Activated CD8-positive, alpha-beta memory T cell treated with anti-CD3 and anti-CD28 coated beads, Interleukin-2, amount 10 ng/mL, durations not matched to agents 7 days and 5 days (primary cell): ENCODE data around the gene CUBN. TPM values are rescaled to one million over a fixed set of nuclear protein-coding genes. Genes with fewer than 3 reads are reported as not detected.

ENCODE experiments used
- ATAC-seq: fragments of 150-1000 bp; cut with Tn5 transposase; one replicate; pipeline ENCODE4 v1.10.0; 2021; ENCODE audit warnings: moderate library complexity
- CTCF ChIA-PET: fragments of 350-600 bp; sonication (Branson Sonifier 250); formaldehyde crosslinking; loops from one replicate; lab custom pipeline; 2021; ENCODE audit warnings: antibody characterized with exemption; lab: Charles Lee
- DNase-seq: peaks from one replicate; pipeline ENCODE4 v3.0.0-alpha.2; 2020
- H3K27ac Mint-ChIP-seq: one replicate; pipeline ENCODE4 v1.8.0; 2021; ENCODE audit warnings: mild to moderate bottlenecking, mixed read lengths
- H3K27me3 Mint-ChIP-seq: one replicate; pipeline ENCODE4 v1.8.0; 2021; ENCODE audit warnings: mixed read lengths
- H3K36me3 Mint-ChIP-seq: one replicate; pipeline ENCODE4 v1.8.0; 2021; ENCODE audit warnings: mild to moderate bottlenecking, mixed read lengths
- H3K4me1 Mint-ChIP-seq: one replicate; pipeline ENCODE4 v1.8.0; 2021; ENCODE audit warnings: mixed read lengths
- H3K4me3 Mint-ChIP-seq: one replicate; pipeline ENCODE4 v1.8.0; 2021; ENCODE audit warnings: mild to moderate bottlenecking, moderate library complexity, mixed read lengths
- H3K9me3 Mint-ChIP-seq: one replicate; pipeline ENCODE4 v1.8.0; 2022; ENCODE audit warnings: low read depth, mixed read lengths
- total RNA-seq, 2 experiments: library from RNA; stranded (reverse); gene quantifications; one replicate each; pipeline ENCODE4 v1.2.3, GENCODE V29; 2021

CUBN gene
- total RNA-seq, 2 experiments from 2014 or later, result 0.56 to 1.1 TPM

DNA sequence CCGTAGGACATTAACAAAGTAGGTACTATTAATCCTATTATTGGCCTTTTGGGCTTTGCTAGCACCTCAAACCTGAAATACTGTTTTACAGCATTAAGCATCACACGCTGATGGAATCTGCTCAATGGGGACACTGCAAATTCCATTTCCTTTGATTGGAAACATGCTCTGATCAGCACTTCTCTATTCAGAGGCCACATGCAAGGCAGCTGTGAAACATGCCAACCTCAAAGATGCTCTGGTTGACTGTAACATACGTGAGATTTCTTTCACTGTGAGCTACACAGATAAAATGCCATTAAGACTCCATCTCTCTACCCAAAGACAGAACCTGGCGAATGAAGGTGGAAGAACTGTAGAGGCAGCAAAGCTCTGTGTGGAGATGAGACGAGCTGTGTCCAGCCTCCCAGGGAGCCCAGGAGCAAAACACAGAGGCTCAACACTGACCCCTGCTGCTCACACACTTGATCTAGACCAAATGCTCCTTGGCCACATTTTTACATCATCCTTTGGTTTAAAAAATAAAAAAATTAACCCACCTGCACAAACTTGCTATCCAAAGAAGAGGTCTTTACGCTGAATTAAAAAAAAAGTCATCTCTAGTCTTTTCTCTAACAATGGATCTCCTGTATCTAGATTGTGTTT, 320.4 kb downstream of the CUBN start:
- Mint-ChIP-seq H3K27ac (no peak overlapping the region), H3K4me3 (no peak overlapping the region), H3K9me3 (peaks cover 2% of the 10 kb centered on the region), H3K36me3 (peaks cover 19% of the 10 kb centered on the region), H3K4me1 (peaks cover 11% of the 10 kb centered on the region), H3K27me3 (no peaks in the 10 kb centered on the region)
- ATAC-seq, result peak; percentile 72
- CTCF ChIA-PET, result interaction anchor here (0.9 to 1.2 kb wide), 2 partner anchors 907 to 930 kb away, joined by 3 to 5 read pairs; no protein-coding TSS in a partner anchor
- DNase-seq, result peak; percentile 68

DNA sequence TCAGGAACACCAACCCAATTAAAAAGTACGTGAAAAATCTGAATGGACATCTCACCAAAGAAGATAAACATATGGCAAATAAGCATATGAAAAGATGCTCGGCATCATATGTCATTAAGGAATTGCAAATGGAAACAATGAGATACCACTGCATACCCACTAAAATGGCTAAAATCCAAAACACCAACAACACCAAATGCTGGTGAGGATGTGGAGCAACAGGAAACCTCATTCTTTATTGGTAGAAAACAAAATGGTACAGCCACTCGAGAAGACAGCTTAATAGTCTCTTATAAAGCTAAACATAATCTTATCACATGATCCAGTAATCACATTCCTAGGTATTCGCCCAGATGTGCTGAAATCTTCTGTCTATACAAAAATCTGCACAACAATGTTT, 325.5 kb downstream of the CUBN start:
- ATAC-seq, result no peak
- CTCF ChIA-PET, result no interaction called here
- DNase-seq, result no peak
- H3K4me3 Mint-ChIP-seq, result no peak overlapping the region
- peaks cover 13% of the 10 kb centered on the region for H3K4me1 Mint-ChIP-seq
- H3K9me3 Mint-ChIP-seq, result peaks cover 2% of the 10 kb centered on the region
- H3K36me3 Mint-ChIP-seq, result peaks cover 14% of the 10 kb centered on the region
- H3K27ac Mint-ChIP-seq, result no peak overlapping the region
- no peaks in the 10 kb centered on the region for H3K27me3 Mint-ChIP-seq

GRCh38 chr10:16803464-16803863, 326.1 kb downstream of the CUBN start:
- Mint-ChIP-seq H3K4me3 (no peak overlapping the region), H3K27ac (no peak overlapping the region), H3K27me3 (no peaks in the 10 kb centered on the region), H3K36me3 (peaks cover 16% of the 10 kb centered on the region), H3K4me1 (peaks cover 15% of the 10 kb centered on the region), H3K9me3 (peaks cover 2% of the 10 kb centered on the region)
- no peak for ATAC-seq
- CTCF ChIA-PET, result no interaction called here
- DNase-seq, result no peak

- no peak overlapping the region for H3K4me3 Mint-ChIP-seq
- H3K4me1 Mint-ChIP-seq, result peaks cover 21% of the 10 kb centered on the region
- H3K36me3 Mint-ChIP-seq, result peaks cover 24% of the 10 kb centered on the region
- no peak for ATAC-seq
- no peak overlapping the region for H3K27ac Mint-ChIP-seq
- H3K9me3 Mint-ChIP-seq, result peaks cover 1% of the 10 kb centered on the region
- CTCF ChIA-PET, result no interaction called here
- DNase-seq, result no peak
- no peaks in the 10 kb centered on the region for H3K27me3 Mint-ChIP-seq
Observed at GRCh38 chr10:16799621-16800020, 330.0 kb downstream of the CUBN start.

DNA sequence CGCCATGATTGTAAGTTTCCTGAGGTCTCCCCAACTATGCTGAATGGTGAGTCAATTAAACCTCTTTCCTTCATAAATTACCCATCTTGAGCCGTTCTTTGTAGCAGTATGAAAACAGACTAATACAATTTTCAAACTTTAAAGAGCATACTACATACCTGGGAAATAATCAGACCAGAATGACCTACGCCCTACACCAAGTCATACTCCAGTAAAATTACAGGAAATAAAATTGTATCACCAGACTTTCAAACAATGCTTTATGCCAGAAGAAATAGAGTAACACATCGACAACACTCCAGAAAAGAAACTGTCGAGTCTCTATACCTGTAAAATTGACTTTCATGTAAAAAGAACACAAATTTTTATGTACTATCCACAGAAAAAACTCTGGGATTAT, 331.0 kb downstream of the CUBN start:
- DNase-seq (no peak), ATAC-seq (no peak)
- Mint-ChIP-seq H3K4me3 (no peak overlapping the region), H3K27me3 (no peaks in the 10 kb centered on the region), H3K4me1 (peaks cover 21% of the 10 kb centered on the region), H3K9me3 (no peaks in the 10 kb centered on the region), H3K27ac (no peak overlapping the region), H3K36me3 (peaks cover 24% of the 10 kb centered on the region)
- CTCF ChIA-PET, result no interaction called here

DNA sequence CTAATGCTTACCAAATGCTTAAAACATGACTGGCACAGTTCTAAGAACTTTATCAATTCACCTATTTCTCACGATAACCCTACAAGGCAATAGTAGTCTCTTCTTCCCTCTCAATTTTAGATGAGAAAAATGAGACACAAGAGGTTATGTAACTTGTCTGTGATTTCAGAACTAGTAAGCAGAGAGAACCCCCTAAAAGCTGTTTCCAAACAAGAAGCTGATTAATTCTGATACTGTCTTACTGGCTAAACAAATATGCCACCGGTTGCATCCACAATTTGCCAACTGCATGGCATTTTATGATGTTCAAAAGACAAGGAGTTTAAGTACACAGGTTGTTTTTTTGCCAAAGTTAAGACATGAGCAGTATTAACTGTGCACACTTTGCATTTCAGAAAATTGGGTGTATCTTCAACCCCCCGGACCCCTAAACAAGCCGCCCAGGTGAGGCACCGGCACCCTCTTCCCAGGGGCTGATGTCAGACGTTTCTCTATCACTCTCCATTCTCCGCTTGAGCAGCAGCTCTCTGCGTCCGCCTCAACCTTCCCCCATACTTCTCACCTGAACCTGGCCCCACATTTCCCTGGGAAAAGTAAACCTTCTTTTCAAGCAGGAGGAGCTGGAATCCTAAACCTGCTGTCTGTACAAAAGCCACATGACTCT, 334.1 kb downstream of the CUBN start:
- CTCF ChIA-PET, result interaction anchor here (1.4 kb wide), 1 partner anchor 15 kb away, joined by 3 read pairs; no protein-coding TSS in a partner anchor
- no peak for DNase-seq
- H3K9me3 Mint-ChIP-seq, result no peaks in the 10 kb centered on the region
- H3K27ac Mint-ChIP-seq, result no peak overlapping the region
- no peaks in the 10 kb centered on the region for H3K27me3 Mint-ChIP-seq
- no peak for ATAC-seq
- peaks cover 39% of the 10 kb centered on the region for H3K36me3 Mint-ChIP-seq
- no peak overlapping the region for H3K4me3 Mint-ChIP-seq
- H3K4me1 Mint-ChIP-seq, result peaks cover 19% of the 10 kb centered on the region

- ATAC-seq (no peak), DNase-seq (no peak)
- CTCF ChIA-PET, result interaction anchor here (0.8 kb wide), 1 partner anchor 891 kb away, joined by 3 read pairs; no protein-coding TSS in a partner anchor
- Mint-ChIP-seq H3K27me3 (no peaks in the 10 kb centered on the region), H3K9me3 (no peaks in the 10 kb centered on the region), H3K27ac (no peak overlapping the region), H3K36me3 (peaks cover 48% of the 10 kb centered on the region), H3K4me1 (peaks cover 11% of the 10 kb centered on the region), H3K4me3 (no peak overlapping the region)
Observed at GRCh38 chr10:16794005-16794404, 335.6 kb downstream of the CUBN start.

DNA sequence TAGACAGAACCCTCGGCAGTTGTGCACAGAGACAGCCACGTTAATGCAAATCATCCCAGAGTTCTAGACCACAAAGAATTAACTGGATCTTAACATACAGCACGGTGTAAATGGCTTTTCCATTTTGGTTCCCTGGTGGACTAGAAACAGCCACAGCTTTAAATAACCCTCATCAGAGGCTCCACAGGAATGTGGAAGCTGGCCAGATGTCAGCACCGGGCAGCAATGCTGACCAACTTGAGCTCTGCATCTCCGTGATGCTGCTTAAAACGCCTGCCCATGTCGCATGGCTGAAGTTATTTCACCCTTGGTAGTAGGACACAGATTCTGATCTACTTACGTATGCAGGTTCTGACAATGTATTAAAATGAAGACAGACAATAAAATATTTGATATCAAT, 336.9 kb downstream of the CUBN start:
- H3K27me3 Mint-ChIP-seq, result no peaks in the 10 kb centered on the region
- no peak overlapping the region for H3K4me3 Mint-ChIP-seq
- H3K4me1 Mint-ChIP-seq, result peaks cover 23% of the 10 kb centered on the region
- no peak for ATAC-seq
- H3K36me3 Mint-ChIP-seq, result peaks cover 48% of the 10 kb centered on the region
- no peaks in the 10 kb centered on the region for H3K9me3 Mint-ChIP-seq
- H3K27ac Mint-ChIP-seq, result no peak overlapping the region
- DNase-seq, result no peak
- CTCF ChIA-PET, result no interaction called here

DNA sequence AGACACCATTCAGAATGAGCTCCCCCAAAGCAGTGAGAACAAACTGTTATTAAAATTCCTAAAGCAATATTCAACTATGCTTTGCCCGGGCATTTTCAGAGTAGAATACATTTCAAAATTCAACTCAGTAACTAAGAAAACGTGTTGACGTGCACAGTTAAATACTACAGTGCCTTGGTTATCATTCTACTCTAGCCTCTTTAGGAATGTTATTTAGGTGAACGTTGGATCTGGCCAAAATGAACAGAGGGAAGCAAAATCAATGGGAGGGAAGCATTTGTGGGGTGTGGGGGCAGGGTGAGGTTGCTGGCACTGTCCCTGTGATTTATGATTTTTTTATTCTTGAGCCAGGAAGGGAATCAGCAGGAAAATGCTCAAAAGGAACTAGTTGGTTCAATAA, 339.8 kb downstream of the CUBN start:
- CTCF ChIA-PET, result interaction anchor here (1.3 kb wide), 1 partner anchor 12 kb away, joined by 3 read pairs; no protein-coding TSS in a partner anchor
- peaks cover 2% of the 10 kb centered on the region for H3K9me3 Mint-ChIP-seq

GRCh38 chr10:16789261-16789660, 340.4 kb downstream of the CUBN start:
- ATAC-seq, result no peak
- Mint-ChIP-seq H3K27me3 (no peaks in the 10 kb centered on the region), H3K4me3 (no peak overlapping the region), H3K36me3 (peaks cover 54% of the 10 kb centered on the region), H3K4me1 (peaks cover 27% of the 10 kb centered on the region), H3K27ac (no peak overlapping the region), H3K9me3 (peaks cover 2% of the 10 kb centered on the region)
- DNase-seq, result no peak
- CTCF ChIA-PET, result interaction anchor here (1.3 kb wide), 1 partner anchor 12 kb away, joined by 3 read pairs; no protein-coding TSS in a partner anchor

More for the DNA sequence above, 339.8 kb downstream of the CUBN start:
- ATAC-seq (no peak), DNase-seq (no peak)
- no peak overlapping the region for H3K4me3 Mint-ChIP-seq
- H3K36me3 Mint-ChIP-seq, result peaks cover 52% of the 10 kb centered on the region
- H3K27ac Mint-ChIP-seq, result no peak overlapping the region
- H3K4me1 Mint-ChIP-seq, result peaks cover 27% of the 10 kb centered on the region
- no peaks in the 10 kb centered on the region for H3K27me3 Mint-ChIP-seq

DNA sequence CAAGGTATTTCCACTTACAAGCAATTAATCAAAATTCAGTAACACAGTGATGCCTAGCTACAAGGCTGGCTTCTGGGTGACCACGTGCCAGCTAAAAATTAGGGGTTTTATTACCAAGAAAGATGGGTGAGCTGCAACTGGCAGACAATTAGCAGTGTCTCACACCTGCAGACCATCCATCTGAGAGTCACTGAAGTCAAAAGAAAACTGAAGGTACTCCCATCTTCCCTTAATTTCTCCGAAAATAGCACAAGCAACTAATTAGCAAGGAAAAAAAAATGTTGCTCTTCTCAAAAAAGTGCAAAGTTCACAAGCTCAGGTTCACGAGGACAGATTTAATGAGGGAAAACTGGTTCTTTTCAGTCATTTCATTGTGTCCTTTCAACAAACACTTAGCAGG, 340.8 kb downstream of the CUBN start:
- H3K4me3 Mint-ChIP-seq, result no peak overlapping the region
- H3K27me3 Mint-ChIP-seq, result no peaks in the 10 kb centered on the region
- peaks cover 27% of the 10 kb centered on the region for H3K4me1 Mint-ChIP-seq
- peaks cover 2% of the 10 kb centered on the region for H3K9me3 Mint-ChIP-seq
- CTCF ChIA-PET, result interaction anchor here (1.3 kb wide), 1 partner anchor 11 kb away, joined by 3 read pairs; no protein-coding TSS in a partner anchor
- no peak for DNase-seq
- ATAC-seq, result no peak
- H3K36me3 Mint-ChIP-seq, result peaks cover 51% of the 10 kb centered on the region
- peak overlapping the region; percentile 83 for H3K27ac Mint-ChIP-seq

GRCh38 chr10:16788125-16788524, 341.5 kb downstream of the CUBN start:
- Mint-ChIP-seq H3K27ac (peak overlapping the region; percentile 83), H3K4me3 (no peak overlapping the region), H3K27me3 (no peaks in the 10 kb centered on the region), H3K9me3 (peaks cover 2% of the 10 kb centered on the region), H3K4me1 (peaks cover 27% of the 10 kb centered on the region), H3K36me3 (peaks cover 45% of the 10 kb centered on the region)
- CTCF ChIA-PET, result no interaction called here
- peak; percentile 45 for DNase-seq
- peak; percentile 61 for ATAC-seq

DNA sequence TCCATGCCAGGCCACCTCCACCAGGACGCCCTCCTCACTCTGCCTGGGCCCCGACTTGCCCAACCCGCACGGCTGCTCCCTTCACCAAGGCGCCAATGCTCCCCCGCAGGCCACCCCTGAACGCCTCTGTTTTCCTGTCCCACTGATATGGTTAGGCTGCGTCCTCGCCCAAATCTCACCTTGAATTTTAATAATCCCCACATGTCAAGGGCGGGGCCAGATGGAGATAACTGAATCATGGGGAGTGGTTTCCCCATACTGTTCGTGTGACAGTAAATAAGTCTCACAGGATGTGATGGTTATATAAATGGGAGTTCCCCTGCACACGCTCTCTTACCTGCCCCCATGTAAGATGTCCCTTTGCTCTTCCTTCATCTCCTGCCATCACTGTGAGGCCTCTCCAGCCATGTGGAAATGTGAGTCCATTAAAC, 342.2 kb downstream of the CUBN start:
- Mint-ChIP-seq H3K9me3 (peaks cover 2% of the 10 kb centered on the region), H3K27ac (peak overlapping the region; percentile 83), H3K4me3 (peak overlapping the region; percentile 28), H3K27me3 (no peaks in the 10 kb centered on the region), H3K36me3 (peaks cover 41% of the 10 kb centered on the region), H3K4me1 (peaks cover 27% of the 10 kb centered on the region)
- CTCF ChIA-PET, result no interaction called here
- ATAC-seq, result peak; percentile 93
- DNase-seq, result peak; percentile 77
